ENCODE data around the gene OIP5. TPM values are rescaled to one million over a fixed set of nuclear protein-coding genes. Genes with fewer than 3 reads are reported as not detected.
"Not testable (repeated sequence)": the region's sequence is repeated elsewhere in the genome, so short reads cannot be mapped to it uniquely, and the experiment has no call there.

Gene OIP5
- total and polyA plus RNA-seq, 9 of the 15 experiments (the other 6 are each of a cell fraction or from before 2014, with no cell fraction given) = 8.3 to 54.8 (median 35.3) TPM

DNA sequence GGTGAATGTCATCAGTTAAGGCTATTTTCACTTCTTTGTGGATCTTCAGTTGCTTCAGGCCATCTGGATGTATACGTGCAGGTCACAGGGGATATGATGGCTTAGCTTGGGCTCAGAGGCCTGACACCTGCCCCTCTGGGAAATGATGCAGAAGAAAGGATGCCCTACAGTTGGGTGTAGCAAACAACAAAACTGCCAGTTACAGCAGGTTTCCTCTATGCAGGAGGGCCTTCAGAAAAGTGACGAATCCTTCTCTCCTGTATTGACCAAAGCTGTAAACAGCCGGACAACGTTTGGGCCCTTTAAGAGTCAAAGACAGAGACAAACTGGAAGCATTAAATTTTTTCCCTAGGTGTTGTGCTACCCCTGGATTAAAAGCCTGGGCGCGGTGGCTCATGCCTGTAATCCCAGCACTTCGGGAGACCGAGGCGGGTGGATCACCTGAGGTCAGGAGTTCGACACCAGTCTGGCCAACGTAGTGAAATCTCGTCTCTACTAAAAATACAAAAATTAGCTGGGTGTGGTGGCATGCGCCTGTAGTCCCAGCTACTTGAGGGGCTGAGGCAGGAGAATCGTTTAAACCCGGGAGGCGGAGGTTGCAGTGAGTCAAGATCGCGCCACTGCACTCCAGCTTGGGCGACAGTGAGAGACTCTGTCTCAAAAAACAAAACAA lies 49.3 kb downstream of the OIP5 start (continued):
- TF ChIP-seq, protein P1, sequence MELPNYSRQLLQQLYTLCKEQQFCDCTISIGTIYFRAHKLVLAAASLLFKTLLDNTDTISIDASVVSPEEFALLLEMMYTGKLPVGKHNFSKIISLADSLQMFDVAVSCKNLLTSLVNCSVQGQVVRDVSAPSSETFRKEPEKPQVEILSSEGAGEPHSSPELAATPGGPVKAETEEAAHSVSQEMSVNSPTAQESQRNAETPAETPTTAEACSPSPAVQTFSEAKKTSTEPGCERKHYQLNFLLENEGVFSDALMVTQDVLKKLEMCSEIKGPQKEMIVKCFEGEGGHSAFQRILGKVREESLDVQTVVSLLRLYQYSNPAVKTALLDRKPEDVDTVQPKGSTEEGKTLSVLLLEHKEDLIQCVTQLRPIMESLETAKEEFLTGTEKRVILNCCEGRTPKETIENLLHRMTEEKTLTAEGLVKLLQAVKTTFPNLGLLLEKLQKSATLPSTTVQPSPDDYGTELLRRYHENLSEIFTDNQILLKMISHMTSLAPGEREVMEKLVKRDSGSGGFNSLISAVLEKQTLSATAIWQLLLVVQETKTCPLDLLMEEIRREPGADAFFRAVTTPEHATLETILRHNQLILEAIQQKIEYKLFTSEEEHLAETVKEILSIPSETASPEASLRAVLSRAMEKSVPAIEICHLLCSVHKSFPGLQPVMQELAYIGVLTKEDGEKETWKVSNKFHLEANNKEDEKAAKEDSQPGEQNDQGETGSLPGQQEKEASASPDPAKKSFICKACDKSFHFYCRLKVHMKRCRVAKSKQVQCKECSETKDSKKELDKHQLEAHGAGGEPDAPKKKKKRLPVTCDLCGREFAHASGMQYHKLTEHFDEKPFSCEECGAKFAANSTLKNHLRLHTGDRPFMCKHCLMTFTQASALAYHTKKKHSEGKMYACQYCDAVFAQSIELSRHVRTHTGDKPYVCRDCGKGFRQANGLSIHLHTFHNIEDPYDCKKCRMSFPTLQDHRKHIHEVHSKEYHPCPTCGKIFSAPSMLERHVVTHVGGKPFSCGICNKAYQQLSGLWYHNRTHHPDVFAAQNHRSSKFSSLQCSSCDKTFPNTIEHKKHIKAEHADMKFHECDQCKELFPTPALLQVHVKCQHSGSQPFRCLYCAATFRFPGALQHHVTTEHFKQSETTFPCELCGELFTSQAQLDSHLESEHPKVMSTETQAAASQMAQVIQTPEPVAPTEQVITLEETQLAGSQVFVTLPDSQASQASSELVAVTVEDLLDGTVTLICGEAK (IDR thresholded peaks at IDR 0.05) = peak; percentile 29; the same call in 1 of the 2 replicates
- TF ChIP-seq, protein P1 (CRISPR knock-in tag; IDR thresholded peaks at IDR 0.05) = not testable (repeated sequence)
- peak; percentile 56 for TF ChIP-seq MECOM (CRISPR knock-in tag; IDR thresholded peaks at IDR 0.05)
- not testable (repeated sequence) for TF ChIP-seq NR2C2, NR4A1 (CRISPR knock-in tag; IDR thresholded peaks at IDR 0.05)
- TF ChIP-seq NR2C2 (tag; IDR thresholded peaks at IDR 0.05) = 0 out of 2 replicates have a peak, but pooled peaks have one; percentile 19
- TF ChIP-seq, protein P2, sequence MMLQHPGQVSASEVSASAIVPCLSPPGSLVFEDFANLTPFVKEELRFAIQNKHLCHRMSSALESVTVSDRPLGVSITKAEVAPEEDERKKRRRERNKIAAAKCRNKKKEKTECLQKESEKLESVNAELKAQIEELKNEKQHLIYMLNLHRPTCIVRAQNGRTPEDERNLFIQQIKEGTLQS (IDR thresholded peaks at IDR 0.05) = not testable (repeated sequence)
- TF ChIP-seq, protein P2 (CRISPR knock-in tag; conservative IDR thresholded peaks at IDR 0.05) = peak; percentile 38; the same call in 1 of the 2 replicates
- TF ChIP-seq, protein P3, sequence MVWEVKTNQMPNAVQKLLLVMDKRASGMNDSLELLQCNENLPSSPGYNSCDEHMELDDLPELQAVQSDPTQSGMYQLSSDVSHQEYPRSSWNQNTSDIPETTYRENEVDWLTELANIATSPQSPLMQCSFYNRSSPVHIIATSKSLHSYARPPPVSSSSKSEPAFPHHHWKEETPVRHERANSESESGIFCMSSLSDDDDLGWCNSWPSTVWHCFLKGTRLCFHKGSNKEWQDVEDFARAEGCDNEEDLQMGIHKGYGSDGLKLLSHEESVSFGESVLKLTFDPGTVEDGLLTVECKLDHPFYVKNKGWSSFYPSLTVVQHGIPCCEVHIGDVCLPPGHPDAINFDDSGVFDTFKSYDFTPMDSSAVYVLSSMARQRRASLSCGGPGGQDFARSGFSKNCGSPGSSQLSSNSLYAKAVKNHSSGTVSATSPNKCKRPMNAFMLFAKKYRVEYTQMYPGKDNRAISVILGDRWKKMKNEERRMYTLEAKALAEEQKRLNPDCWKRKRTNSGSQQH (CRISPR knock-in tag; IDR thresholded peaks at IDR 0.05) = peak; percentile 66; the same call in 1 of the 2 replicates
- TF ChIP-seq NR4A1 (tag; IDR thresholded peaks at IDR 0.05) = peak; percentile 67; the same call in 1 of the 2 replicates
- peak; percentile 16; the same call in 1 of the 2 replicates for TF ChIP-seq PTRF (tag; IDR thresholded peaks at IDR 0.05)
- 0 out of 2 replicates have a peak, but pooled peaks have one; percentile 15 for TF ChIP-seq ZNF431 (CRISPR knock-in tag; IDR thresholded peaks at IDR 0.05)
- peak; percentile 61 for TF ChIP-seq PHF20 (IDR thresholded peaks at IDR 0.05; ENCODE audit: partially characterized antibody)
- TF ChIP-seq, protein P4, sequence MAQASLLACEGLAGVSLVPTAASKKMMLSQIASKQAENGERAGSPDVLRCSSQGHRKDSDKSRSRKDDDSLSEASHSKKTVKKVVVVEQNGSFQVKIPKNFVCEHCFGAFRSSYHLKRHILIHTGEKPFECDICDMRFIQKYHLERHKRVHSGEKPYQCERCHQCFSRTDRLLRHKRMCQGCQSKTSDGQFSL (CRISPR knock-in tag; IDR thresholded peaks at IDR 0.05) = not testable (repeated sequence)
- TF ChIP-seq, protein P4 (tag; IDR thresholded peaks at IDR 0.05) = peak in 1 of 2 experiments; percentile 65; a peak in 2 of 4 replicates

Measured in K562 (cell line).